OCI-M2 (cell line): ENCODE measurements around the gene CACNA1C.

ENCODE experiments used
- DNase-seq: peaks from one replicate; lab custom pipeline; 2025; ENCODE audit not compliant: unreplicated experiment; lab: John Stamatoyannopoulos, UW

CACNA1C gene

DNA sequence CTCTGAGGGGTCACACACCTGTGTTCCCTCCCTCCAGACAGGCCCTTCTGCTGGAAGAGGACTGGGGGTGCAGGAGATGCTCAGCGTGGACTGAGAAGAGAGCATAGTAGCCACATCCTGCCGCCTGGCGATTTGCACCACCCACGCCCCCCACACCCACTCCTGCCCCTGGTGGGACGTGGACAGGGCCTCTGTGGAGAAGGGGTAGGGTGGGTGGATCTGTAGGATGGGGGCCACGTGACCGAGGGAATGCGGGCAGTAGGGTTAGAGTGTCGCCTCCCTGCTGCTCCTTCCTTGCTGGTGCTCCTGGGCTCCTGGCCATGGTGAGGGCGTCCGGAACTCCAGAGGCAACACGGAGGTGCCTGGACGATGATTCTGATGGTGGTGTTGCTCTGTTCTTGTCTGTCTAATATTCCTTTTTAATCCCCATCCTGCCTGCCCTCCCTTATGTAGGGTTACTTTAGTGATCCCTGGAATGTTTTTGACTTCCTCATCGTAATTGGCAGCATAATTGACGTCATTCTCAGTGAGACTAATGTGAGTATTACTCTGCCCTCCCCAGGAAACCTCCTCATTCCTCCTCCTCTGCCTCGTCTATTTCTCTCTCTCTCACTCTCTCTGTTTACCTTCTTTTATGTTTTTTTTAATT lies 580.5 kb downstream of the CACNA1C start:
- no peak for DNase-seq

- no peak for DNase-seq
Observed at GRCh38 chr12:2633825-2634200, 581.0 kb downstream of the CACNA1C start.

DNA sequence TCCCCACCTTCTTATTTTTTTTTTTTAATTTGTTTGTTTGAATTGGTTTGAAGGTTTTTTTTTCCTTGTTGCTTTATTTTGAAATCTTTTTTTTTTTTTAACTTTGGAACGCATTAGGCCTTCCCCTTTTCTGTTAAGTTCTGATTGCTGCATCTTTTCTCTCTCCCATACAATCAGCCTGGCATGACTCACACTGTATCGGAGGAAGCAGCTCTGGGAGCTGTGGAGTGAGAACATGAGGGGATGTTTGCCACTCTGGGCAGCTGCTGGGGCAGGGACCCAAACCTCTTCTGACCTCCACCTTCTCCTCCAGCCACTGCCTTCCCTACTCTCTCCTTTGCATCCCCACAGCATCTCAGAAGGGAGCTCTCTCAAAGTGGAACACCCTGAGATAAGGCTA lies 581.7 kb downstream of the CACNA1C start:
- DNase-seq, result no peak

DNA sequence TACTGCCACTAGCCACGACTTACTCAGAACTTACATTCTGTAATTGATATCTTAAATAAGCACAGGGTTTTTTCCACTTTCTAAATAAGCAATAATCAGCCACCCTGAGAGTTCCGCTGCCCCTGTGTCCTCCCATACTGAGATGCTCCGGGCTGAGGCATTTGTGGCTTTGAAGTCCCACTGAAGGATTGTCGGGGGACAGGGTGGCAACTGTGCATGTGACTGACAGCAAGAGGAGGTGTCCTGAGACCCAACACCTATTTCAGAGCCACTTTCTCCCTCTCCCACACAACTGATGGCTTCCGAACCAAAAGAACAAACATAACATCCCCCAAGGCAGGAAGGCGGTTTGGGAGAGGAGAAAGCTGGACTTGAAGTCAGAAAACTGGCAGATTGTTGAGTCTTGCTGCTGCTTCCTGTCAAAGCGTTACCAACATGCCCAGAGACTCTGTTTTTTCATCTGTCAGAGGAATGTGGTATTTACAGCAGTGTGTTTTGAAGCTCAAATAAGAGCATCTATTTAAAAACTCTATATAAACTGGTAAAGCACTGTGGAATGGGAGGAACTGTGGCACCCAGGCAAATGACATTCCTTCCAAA lies 584.1 kb downstream of the CACNA1C start:
- DNase-seq, result no peak

DNA sequence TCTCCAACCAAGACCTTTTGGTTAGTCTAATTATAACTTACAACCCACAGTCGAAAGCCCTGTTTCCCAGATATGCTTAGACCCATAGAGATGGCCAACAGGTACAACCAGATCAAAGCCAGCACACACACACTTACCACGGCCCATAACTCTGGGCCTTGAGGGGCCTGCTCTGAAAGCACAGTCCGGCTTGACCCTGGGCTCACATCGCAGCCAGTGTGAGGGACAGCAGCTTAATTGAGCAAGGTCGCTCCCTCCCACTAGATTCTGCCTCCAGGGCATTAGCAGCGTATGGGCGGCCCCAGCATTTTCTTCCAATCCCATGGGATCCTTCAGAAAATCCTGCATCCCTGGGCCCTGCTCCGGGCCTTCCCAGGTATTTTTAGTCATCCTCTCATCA lies 584.6 kb downstream of the CACNA1C start:
- DNase-seq, result no peak

- no peak for DNase-seq
Observed at GRCh38 chr12:2638273-2639019, 585.7 kb downstream of the CACNA1C start.

GRCh38 chr12:2639020-2639298 lies 586.2 kb downstream of the CACNA1C start:
- no peak for DNase-seq

GRCh38 chr12:2640281-2640680 lies 587.5 kb downstream of the CACNA1C start:
- no peak for DNase-seq

DNA sequence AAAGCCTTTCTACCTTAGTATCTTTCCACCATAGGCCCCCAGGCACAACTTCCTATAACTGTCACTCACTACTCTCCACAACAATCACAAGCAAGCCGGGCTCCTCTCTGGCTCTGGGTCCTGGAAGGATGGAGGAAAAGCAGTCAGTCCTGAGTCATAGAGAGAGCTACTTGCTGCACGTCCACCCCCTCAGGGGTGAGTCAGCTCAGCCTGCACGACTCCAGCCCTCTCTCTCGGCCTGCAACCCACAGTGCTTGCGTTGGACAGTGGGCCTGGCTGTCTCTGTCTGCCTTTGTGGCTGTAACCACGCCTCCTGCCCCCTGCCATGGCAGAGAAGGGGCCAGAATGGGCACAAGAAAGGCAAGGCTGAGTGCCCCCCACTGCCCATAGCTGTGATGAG lies 587.9 kb downstream of the CACNA1C start:
- no peak for DNase-seq

DNA sequence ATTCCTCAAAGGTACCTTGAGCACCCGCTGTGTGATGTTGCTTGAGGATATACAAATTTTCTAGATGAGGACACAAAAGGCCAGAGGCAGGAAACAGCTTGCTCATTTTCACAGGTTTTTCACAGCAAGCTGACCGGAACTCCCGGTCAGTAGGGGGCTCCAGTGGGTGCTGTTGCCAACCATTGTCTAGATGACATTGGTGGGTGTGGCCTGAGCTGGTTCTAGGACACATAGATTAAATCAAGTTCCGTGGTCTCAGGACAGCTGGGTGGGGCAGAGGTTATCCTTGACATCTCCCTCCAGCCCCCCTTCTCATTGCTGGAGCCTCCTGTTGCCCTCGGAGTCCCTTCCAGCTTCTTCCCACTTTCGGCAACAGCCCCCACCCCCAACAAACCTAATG lies 588.4 kb downstream of the CACNA1C start:
- DNase-seq, result no peak

- DNase-seq, result no peak
Observed at GRCh38 chr12:2641761-2642160, 589.0 kb downstream of the CACNA1C start.

- DNase-seq, result no peak
Observed at GRCh38 chr12:2642176-2642892, 589.5 kb downstream of the CACNA1C start.

- no peak for DNase-seq
Observed at GRCh38 chr12:2642896-2643425, 590.2 kb downstream of the CACNA1C start.

GRCh38 chr12:2643576-2644135 lies 590.9 kb downstream of the CACNA1C start:
- DNase-seq, result no peak

GRCh38 chr12:2644683-2645405 lies 592.1 kb downstream of the CACNA1C start:
- DNase-seq, result no peak

GRCh38 chr12:2645460-2645859 lies 592.7 kb downstream of the CACNA1C start:
- DNase-seq, result no peak

DNA sequence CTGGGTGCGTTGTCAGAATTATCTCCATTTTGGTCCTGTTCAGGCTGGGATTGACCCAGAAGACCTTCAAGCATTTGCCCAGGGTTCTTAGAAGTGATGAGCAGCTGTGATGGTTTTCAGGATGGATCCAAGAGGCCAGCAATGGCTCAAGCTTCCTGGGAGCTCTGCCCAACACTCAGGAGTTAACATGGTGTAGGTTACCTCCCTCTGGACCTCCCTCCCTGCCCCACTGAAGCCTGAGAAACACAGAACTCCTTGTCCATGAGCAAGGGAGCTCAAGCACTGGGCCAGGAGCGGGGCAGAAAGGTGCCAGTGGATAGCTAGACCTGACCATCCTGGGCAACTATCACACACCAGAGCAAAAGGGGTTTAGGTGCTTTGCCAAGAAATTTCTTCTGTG lies 593.6 kb downstream of the CACNA1C start:
- no peak for DNase-seq

DNA sequence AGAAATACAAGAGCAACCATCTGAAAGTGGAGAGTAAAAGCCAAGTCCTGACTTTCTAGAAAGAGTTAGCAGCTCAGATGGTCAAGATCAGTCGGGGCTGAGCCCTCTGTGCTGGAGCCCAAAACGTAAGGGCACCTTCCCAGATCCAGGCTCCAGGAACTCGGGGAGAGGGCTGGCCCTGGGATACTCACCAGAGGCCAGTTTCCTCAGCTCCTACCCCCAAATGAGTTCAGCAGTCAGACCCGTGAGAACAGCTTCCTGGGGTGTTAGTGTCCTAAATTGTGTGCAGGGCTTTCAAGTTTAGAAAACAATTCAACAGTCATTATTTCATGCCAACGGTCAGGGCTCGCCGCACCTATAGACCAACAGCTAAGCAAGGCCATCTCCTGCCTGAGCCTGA lies 594.4 kb downstream of the CACNA1C start:
- DNase-seq, result no peak

DNA sequence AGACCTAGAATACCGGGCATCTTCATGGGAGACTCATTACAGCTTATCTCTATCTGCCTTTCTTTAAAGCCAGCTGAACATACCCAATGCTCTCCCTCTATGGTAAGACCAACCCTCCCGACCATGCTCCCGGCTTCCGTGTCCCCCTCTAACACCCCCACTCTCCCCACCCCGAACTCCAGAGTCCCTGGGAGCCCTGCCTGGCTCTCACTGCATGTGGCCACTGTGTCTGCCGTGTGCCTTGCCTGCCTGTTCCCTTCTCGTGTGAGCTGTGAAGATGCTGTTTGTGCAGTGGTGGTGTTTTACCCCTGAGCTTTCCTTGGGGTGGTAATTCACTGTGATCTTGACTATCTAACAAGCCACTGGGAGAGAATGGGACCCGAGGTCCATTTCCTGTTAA lies 595.6 kb downstream of the CACNA1C start:
- no peak for DNase-seq

DNA sequence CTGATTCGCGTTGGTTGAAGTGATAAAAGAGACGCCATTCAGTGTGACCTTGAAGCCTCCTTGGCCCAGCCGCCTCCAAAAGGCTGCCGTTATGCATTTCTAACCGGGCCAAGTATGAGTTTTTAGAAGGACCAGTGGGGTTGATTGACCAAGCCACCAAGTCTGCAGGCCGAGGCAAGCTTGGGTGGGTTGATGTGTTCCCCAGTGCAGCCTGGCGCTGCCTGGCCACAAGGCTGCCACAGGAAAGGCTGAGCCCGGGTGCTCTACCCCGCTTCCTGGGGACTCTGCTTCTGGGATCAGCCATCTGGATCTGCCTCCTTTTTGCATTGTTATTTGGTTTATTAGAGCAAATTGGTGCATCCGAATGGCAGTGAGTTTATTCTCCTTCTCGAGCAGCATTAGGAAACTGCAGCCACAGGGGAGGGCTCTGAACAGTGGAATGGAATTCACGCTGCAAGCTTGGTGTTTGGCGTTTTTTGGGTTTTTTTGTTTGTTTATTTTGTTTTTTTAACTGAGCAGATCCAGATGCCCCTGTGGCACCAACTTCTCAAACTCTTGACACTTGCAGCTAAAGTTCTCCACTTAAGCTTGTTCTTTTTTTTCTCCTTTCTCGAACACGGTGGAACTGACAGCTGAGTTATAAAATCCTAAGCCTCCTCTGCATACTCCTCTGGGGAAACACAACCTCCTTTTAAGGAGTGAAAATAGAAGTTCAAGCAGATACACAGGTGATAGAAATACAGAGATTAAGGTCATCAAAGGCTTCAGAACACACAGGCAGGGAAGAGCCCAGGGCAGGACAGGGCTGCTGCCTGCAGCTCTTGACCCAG lies 596.6 kb downstream of the CACNA1C start:
- DNase-seq, result no peak
